NCI-H1048 (cell line): Measurements from ENCODE around the gene TNNI3K.

Source experiments
- DNase-seq: peaks from one replicate; lab custom pipeline; 2025; lab: John Stamatoyannopoulos, UW

Gene TNNI3K

DNA sequence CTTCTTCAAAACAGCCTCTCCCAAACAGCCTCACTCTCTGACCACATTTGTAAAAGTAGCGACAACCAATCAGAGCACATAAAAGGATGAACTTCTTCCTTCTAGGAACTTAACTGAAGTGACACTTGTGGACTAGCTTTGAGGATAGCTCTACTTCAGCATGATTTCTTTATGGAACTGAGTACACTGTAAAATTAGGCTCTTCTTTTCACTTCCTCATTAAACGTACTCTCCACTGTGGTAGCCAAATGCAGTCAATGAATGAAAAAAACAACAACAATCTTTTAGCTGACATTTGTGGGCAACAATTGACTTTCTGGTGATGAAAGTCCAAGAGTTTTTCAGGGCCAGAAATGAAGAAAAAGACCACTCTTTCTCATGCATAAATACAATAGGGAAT is 267.7 kb downstream of the TNNI3K start:
- no peak for DNase-seq

DNA sequence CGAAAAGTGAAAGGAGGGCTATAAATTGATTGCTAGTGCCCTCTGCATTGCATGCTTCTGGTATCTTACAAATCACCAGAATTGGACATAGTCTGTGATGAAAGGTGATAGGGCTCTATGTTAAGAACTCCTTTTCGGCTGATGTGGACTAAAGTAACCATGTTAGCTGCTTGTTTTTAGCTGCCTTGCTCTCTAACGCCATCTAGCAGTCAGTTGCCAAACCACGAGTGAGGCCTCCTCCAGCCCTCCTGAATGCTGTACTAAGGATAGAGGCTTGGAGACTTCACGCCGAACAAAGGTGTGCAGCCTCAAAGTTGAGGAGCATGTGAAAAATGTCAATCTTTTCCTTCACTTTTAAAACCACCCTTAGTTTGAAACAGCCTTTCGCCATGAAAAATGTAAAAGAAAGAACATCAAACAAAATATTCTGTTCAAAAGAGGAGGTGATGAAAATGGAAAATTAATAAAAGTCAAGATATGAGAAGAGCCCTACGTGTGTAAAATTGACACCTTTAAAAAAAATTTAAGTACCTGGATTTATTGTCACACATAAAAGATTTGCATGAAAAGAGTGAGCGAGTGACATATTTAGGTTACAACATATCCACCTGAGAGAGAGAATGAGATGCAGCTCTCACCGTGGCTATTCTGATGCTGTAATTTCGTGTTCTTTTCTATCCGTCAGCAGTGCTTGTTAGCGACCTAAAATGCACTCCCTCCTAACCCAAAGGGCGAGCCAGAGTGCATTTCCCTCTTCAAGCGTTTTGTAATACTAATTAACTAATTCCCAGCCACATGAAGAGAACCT is 269.1 kb downstream of the TNNI3K start:
- DNase-seq = peak; percentile 47

DNA sequence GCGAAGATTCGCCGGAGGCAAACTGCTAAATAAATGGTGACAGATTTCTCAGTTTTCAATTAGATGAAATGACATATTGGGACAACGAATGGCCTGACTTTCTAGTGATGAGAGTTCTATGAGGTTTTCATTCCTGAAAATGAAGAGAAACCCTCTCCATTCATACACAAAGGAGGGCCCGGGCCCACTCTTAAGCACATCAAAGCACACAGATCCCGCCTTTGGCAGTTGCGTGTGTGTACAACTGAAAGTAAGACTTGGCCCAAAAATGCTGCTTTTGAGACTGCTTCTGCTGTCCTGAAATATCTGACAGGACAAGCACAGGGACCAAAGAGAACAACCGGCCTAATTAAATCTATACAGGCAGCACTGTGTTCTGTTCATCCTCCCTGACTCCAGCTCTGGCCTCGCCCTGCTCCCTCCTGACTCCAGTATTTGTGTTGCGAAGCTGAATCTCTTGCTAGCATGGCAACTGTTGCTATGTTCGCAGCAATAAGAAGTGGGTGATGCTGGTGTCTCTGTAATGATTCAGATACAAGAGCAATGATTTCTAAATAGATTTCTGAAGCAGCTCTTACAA is 269.8 kb downstream of the TNNI3K start:
- DNase-seq = no peak

DNA sequence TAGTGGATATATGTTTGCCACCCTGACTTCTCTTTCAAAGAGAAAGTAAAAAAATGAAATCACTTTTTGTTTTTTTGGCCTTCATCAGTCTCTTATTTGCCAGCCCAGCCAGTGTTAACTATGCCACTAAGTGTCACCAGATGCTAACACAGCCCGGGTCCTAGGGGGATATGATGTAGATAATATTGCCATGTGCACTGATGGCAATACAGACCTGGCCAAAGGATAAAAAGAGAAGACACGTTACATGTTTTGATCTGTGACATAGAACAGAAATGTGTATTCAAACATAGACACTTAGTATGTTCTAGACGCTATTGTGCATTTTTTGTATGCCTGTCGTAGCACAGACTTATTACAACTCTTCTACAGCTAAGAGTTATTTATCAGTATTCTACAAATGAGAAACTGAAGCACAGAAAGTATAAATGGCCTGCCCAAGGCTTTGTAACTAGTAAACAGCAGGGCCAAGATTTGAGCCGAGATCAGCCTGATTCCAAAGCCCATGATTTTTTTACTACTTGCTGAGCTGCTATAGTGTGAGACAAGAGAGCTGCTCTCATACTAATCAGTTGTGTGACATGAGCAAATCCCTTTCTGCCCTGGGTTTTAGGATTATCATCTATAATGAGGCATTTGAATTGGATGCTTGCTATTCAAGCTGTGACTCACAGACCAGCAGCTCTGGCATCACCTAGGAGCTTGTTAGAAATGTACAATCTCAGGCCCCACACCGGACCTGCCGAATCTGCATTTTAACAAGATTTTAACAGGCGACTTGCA is 270.9 kb downstream of the TNNI3K start:
- DNase-seq = no peak

DNA sequence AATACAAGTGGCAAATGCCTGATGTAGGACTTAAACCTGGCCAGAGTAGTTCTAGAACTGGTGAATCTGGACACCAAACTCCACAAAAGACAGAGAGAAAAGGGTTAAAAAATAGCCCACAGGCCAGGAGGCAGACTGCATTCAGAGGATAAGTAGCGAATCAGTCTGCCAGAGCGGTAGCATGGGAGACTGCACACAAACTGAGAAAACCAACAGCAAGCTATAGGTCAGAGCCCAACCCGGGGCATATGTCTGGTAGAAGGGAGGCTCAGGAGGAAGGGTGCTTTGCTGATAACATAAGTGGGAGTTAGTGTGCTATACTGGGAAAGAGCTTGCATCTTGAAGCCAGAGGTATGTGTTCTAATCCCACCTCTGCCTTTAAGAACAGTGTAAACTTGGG is 273.3 kb downstream of the TNNI3K start:
- no peak for DNase-seq

DNA sequence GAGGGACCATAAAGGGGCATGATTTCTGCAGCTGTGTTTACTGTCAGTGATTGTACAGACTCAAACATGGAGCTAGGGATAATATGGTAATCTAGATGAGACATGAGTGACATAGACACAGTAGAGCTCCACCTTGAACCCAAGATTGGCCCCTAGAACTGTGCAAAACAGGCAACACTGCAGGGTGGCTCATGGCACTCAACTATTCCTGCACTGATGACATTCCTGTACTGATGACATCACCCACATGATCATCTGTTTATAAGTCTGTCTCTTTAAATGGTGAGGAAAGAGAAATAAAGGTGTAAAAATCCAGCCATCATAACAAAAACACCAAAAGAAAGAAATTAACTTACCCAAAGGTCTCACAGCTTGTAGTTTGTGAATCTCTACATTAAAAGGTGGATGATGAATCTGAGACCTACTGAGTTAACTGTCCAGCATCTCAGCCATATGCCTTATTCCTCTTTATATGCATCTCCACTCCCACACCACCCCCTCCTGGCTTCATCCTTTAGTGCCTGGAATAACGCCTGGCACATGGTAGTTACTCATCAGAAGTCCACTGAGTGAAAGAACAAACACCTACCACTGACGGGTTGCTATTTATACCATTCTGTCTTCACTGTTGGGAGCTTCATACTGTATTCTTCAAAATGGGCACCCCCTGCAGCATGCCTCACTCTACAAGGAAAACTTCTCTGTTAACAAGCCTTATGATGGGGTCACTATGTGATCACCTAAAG is 277.2 kb downstream of the TNNI3K start, which contains the start of gene LRRC53:
Gene LRRC53, minus strand, starts transcription at position 442 of the 746 bp plus-strand sequence. CDS start 29,262 bp downstream, outside the sequence.
- DNase-seq = no peak

DNA sequence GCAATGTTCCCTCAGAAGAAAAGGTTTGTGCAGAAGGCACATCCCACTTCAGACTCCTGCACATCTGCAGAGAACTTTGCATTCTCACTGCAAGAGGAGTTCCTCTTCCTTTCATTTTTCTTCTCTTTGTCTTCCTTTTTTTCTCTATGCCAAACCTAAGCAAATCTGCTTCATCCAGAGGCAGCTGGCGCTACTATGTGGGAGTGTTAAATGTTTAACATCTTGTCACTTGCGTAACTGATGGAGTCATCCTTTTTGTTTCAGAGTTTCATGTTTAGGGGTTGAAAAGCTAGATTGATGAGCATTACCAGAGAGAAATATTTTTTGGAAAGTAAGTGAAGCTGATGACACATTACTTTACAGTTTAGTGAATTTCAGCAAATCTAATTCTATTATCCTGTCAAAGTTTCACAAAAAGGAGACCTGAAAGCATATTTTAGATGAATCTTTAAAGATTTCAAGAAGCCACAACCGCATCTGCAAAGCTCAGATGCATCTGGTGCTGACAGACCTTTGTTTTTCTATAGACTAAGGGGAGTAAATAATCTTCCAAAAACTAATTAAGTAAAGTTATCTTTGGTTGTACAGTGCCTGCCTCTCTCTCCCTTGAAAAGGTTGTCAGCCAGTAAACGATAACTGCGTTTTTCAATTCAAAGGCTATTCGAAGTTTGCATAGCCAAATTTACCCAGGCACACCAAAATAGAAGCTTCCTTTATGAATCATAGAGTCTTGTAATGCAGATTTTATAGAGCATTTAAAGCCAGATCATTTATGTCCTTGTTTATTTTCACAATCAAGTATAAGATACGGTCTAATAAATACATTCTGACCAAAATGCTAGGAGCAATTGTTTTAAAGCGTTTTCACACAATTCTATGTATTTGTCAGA is 278.5 kb downstream of the TNNI3K start:
- no peak for DNase-seq

DNA sequence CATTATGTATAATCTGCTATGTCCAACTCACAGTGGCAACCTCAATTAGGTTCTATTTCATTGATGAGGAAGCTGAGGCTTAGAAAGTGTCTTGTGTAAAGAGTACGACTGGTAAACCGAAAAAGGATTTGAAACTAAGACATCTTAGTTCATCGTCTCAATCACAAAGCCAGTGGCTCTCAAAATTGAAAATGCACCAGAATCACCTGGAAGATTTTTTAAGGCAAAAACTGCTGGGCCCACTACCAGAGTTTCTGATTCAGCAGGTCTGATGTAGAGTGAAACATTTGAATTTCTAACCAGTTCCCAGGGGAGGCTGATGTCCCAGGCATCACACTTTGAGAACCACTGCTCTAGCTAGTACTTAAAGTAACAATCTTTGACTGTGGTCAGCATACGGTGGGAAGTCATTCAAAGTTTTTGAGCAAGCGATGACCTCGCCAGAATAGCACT is 282.4 kb downstream of the TNNI3K start:
- DNase-seq = no peak

DNA sequence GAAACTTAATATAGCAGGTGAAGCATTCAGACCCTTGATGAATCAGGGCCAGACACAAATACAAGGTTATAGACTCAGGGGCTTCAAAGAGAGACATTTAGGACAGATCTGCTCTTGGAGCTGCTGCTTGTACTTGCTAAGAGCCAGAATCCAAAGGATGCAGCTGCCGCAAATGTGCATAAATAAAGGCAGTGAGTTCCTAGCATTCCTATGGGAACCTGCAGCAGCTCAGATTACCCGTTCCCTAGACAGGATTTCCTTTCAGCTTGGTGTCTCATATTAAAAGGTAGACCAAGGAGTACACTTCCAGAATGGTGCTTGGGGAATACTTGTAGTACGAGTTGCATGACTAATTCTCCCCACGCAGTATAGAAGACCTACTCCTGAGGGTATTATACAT is 287.0 kb downstream of the TNNI3K start:
- DNase-seq = no peak

DNA sequence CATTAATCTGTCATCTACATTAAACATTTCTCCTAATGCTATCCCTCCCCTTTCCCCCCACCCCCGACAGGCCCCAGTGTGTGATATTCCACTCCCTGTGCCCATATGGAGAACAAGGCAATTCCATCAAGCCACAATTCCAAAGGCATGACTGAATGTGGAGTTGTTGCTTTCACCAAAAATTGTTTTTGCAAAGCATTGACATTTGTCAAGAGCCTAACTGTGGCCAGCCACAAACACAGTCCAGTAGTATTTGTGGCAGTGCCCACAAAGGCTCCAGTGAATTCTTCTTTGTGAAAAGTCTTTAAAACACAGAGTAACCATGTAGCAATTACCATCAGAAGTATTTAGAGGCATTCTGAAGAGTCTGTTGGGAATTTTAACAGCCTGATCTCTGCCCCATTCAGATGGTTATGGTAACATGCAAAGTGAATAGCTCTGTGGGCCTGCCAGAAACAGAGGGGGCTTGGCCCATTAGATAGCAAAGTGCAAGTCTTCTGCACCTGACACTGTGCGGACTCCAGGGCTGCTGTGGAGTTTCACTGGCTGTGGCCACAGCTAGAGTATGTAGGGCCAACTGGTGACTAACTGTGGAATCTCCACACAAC is 288.8 kb downstream of the TNNI3K start:
- no peak for DNase-seq

DNA sequence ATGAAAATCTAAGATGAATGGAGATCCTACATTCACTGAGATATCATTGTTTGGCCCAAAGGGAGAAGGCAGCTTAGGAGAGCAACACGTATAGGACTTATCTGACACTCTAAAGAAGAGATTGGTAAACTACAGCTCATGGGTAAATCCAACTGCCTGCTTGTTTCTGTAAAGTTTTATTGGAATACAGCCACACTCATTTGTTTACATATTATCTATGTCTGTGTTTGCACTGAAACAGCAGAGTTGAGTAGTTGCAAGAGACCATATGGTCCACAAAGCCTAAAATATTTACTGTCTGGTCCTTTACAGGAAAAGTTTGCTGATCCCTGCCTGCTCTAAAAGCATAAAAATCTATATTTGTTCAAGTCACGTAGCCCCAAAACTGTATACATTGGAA is 291.5 kb downstream of the TNNI3K start:
- DNase-seq = no peak

DNA sequence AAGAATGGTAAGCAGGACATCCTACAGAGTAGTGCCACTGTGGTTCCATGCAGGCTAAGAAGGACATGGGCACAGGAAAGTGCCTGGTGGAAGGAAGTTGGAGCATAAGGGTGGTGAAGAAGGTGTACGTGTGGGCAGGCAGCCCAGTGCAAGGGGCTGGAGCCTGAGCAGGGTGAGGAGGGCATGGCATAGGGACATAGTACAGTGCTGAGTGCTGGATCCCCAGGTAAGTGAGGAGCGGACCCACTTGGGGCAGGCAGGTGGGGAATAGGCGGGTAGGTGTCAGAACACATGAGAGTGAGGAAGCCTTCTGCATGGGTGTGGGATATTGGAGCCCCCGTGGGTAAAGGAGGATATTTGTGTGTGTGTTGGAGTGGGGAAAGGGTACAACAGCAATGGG is 292.9 kb downstream of the TNNI3K start:
- DNase-seq = no peak

DNA sequence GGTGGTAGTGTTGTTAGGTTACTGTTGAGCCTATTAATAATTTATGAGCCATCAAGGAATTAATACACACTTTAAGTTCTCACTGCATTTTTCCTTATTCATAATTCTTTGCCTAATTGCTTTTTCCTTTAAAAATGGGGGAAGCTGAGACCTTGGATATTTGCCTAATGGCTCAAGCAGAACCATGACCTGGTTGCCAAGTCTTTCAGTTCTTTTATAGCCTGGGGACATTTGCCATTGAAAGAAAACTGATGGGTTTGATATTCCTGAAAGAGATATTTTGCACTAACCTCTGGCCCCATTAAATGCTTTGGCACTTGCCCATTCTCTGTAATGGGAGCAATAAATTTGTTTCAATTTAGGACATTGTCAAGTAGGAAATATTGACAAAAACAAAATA is 295.7 kb downstream of the TNNI3K start:
- DNase-seq = no peak

DNA sequence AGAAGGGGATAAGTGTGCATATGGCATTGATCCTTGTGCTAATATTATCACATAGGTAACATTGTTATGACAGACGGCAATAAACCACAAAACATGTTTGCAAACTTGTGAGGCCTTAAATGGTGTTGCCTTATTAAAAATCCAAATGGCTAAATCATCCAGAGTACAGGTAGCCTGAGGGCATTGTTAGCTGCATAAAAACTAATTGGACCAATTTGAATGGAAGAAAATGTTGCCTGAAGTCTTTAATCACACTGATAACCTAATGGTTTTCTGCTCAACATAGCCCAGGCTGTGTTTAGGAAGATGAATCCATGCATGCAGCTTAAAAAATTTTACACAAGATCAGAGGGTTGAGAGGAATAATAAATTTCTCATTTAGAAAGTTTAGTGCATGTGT is 296.6 kb downstream of the TNNI3K start:
- no peak for DNase-seq

DNA sequence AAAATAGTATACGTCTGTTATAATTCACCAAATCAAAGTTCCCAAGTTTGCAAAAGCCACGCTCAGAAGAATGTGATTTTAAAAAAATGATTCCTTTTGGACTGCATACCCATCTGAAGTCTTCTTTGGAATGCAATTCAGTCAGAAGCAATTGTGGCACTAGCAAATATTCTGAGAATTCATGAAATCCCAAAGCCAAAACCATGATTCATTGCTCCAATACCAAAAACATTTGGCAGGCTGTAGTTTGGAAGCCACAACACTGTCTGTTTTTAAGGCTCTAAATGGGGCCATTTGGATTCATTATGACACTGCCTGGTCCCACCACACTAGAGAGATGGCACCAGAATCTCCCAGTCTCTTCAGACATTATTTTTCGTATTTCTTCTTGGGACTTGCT is 299.1 kb downstream of the TNNI3K start:
- DNase-seq = no peak

DNA sequence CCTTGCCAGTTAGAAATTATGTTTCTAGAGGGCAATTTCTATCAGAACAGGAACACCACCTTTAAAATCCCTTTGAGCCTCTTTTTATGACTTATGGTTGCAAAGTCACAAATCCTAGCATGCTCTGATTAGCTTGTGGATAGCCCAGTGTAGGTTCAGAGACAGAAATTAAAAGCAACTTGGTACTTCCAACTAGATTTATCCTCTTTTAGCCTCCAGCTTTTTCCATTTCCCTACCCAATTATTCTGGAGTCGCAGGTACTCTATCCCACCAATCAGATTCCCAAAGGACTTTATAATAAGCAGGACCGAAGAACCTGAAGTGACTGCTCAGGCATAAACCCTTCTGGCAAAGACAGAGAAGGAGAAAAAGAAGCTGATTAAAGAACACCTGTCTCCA is 310.6 kb downstream of the TNNI3K start:
- DNase-seq = no peak

DNA sequence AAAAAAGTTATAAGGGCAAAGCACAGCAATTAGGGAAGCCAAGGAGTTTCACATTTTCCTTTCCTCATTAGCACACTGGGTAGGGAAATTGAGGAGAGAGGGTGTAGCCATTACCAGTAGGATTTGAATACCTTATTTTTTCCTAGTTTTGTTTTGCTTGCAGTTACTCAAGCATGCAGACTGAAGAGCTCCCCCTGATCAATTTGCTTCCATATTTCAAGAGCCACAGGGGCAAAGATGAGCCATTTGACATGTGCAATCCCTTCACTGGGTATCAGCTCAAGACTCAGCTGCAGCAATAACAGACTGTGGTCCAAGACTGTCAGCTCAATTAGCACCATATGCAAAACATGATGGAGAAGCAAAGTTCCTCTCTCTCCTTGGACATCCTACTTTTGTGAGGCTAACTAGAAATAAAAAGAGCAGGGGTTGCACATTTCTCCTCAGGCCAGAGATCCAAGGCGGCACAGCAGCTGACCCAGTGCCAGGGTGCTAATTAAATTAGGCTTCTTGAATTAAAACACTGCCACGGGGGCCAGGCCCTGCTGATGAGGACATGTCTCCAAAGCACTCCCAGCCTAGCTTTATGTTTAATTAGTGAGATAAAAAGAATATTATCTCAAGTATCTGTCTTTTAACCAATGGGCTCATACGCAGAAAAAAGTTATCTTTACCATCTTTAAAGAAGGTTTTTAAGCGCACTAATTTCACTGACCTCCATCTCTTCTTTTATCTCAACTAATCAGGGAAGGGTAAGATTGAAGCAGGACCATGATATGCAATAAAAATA is 314.0 kb downstream of the TNNI3K start:
- no peak for DNase-seq

DNA sequence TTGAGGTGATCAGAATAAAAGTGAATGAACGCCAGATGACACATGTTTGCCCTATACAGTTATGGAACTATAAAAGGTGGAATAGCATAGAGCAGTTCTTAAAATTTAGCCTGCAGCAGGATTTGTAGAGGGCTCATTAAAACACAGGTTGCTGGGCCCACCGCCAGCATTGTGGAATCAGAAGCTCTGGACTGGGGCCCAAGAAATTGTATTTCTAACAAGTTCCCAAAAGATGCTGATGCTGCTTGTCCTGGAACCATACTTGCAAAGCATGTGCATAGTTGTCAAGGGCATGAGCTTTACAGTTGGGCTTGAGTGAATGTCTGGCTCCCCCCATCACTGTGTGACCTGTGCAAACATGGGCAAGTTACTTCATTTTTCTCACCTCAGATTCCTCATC is 314.7 kb downstream of the TNNI3K start:
- DNase-seq = no peak

DNA sequence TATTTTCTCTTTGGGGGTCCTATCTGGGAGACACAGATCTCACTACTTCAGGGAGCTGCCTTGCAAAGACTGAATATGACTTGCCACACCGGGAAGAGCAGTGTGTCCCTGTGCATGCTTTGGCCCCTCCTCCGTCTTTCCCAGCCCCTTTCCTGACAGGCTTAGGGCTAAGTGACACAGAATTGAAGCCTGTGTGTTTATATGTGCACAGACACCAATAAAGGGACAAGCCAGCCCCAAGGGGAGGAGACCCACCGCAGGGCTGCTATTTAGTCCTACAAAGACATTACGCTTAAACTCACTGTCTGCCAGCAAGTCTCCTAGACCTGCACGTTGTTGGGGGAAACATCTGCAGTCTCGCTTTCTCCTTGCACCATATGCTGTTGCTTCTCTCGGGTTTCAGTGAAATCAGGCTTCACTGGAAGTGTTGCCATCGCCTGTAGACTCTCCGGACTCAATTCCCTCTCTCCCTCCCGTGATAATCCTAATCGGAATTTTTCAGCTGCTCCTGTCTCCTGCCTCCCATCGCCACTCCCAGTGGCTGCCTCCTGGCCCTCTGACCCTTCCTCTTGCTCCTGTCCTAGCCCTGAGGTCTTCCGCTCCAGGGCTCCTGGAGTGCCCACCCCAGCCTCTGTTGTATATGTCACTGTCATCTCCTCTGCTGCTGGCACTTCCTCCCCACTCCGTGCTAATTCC is 335.8 kb downstream of the TNNI3K start:
- DNase-seq = no peak
